GM21737 (cell line): Measurements from ENCODE around the gene ZSCAN2.
"Not testable (repeated sequence)": the region's sequence is repeated elsewhere in the genome, so short reads cannot be mapped to it uniquely, and the experiment has no call there.

Experiments used
- ATAC-seq: cut with Tn5 transposase; IDR thresholded peaks from one replicate; pipeline ENCODE4 v1.9.1; 2021; ENCODE audit warnings: mild to moderate bottlenecking, moderate library complexity; ENCODE audit not compliant: unreplicated experiment

The ZSCAN2 gene

DNA sequence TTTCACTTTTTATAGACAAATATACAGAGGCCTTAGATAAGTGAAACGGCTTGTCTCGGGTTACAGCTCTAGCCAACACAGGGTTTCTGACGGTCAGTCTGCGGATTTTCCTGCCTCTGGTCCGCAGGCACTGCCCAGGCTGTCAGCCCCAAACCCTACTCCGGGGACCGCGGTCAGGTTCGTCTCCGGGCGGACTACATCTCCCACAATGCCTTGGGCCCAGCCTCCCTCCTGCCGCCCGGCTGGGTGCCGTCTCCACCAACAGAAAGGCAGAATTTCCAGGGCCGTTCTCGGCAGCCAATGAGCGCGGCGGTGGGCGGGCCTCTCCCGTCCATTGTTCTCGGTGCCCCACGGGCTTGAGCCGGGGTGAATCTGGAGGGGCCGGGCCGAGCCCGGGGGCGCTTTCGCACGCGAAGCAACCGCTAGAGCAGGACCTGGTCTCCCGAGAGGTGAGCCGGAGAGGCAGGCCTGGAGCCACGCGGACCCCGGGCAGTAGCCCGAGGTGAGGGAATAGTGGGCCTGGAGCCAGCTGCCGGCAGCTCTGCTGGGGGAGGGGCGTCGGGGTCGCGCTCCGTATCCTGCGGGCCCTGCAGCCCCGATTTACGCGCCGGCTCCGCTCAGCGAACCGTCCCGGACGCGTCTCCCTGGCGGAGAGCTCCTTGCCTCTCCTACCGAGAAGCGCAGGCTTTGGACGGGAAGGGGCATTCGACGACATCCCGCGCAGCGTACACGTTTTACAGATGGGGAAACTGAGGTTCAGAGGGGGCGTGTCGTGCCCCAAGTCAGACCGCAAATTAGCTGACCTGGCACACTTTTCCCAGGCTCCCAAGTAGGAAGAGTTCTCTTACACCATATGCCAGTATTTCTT is at the start of gene ZSCAN2:
TSS of gene ZSCAN2 (plus strand) at position 323 of the 868 bp plus-strand sequence. CDS start 2,919 bp downstream, outside the sequence.
- peak; percentile 96 for ATAC-seq

DNA sequence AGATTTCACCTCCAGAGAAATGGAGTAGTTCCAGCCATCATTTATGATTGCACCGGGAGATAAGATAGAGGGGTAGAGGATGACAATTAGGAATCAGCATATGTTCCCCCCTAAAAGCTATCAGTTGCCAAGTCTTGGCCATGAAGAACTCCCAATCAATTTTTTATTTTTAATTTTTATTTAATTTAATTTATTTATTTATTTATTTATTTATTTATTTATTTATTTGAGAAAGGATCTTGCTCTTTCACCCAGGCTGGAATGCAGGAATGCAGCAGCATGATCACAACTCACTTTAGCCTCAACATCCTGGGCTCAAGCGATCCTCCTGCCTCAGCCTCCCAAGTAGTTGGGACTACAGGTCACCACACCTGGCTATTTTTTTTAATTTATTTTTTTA is 49.2 kb upstream of the ZSCAN2 start:
- ATAC-seq = not testable (repeated sequence)

DNA sequence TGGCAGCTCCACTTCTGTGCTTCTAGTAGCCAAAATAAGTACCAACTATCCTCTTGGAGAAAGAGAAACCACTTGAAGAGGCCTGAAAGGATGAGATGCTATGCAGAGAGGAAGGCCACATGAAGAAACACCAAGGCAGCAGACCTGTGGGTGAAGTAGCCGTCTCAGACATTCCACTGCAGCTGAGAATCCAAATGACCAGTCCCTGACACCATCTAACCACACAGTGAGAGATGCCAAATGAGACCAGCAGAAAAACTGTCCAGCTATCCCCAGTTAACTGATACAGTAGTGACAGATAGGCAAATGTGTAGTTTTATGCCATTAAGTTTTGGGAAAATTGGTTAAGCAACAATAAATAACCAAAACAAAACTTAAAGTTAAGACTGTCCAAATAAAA is 47.9 kb upstream of the ZSCAN2 start:
- no peak for ATAC-seq

DNA sequence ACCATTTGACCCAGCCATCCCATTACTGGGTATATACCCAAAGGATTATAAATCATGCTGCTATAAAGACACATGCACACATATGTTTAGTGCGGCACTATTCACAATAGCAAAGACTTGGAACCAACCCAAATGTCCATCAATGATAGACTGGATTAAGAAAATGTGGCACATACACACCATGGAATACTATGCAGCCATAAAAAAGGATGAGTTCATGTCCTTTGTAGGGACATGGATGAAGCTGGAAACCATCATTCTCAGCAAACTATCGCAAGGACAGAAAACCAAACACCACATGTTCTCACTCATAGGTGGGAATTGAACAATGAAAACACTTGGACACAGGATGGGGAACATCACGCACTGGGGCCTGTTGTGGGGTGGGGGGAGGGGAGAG is 44.1 kb upstream of the ZSCAN2 start:
- ATAC-seq = not testable (repeated sequence)

DNA sequence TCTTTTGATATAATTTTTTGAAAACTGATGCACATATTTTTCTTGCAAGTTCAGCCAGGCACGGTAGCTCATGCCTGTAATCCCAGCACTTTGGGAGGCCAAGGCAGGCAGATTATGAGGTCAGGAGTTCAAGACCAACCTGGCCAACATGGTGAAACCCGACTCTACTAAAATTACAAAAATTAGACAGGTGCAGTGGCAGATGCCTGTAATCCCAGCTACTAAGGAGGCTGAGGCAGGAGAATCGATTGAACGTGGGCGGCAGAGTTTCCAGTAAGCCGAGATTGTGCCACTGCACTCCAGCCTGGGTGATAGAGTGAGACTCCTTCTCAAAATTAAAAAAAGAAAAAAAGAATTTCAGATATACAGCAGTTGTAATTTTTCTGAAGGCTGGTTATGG is 32.8 kb upstream of the ZSCAN2 start:
- not testable (repeated sequence) for ATAC-seq

DNA sequence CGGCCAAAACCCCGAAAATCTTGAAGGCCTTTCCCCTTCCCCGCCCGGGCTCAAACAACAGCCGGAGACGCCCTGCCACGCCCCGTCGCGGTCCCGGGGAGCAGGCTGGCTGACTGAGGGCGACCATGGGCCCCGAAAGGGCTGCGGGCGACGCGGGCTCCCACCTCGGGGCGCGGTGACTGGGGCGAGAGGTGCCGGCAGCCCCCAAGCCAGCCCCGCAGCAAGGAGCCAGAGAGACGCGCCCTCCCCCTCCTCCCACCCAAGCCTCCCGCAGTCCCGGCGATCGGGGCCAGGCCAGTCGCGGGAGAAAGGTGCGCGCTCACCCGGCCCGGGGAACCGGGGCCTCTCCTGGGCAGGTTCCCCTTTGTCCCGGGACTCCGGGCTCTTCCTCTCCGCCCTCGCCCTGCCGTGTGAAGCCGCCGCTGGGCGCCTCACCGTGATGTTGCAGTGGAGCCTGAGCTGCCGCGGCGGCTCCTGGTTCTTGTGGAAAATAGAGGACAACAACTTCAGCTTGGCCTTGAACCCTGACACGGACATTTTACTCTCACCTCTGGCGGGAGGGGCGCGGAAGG is 30.6 kb upstream of the ZSCAN2 start:
- peak; percentile 44 for ATAC-seq

DNA sequence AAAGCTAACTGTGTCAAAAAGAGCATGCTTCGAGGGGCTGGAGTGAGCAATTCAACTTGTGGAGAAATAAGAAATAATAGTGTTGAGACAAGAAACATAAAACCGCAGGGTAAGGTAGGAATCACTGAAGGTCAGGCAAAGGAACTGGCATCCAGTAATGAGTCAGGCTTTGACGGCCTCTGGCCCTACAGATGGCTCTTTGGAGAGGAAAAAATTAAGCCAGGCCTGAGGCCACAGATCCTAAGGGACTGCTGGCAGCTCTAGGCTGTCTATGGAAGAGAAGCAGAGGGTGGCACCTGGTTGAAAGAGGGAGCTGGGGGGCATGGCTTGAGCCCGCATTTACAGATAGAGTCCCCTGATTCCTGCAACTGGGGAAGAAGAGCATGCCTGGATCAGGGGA is 28.6 kb upstream of the ZSCAN2 start:
- no peak for ATAC-seq

DNA sequence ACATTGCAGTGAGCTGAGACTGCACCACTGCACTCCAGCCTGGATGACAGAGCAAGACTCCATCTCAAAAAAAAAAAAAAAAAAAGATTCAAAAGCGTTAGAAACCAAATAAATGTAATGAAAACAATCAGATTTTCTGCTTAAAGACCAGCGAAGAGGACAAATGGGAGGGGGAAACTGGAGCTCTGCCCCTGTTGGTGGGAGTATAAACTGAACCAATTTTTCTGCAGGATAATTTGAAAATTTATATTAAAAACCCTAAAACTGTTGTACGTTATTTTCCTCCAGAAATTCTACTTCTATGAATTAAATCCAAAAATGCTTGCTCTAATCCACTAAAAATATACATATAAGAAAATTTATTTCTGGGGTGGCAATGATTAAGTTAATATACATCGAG is 25.3 kb upstream of the ZSCAN2 start:
- ATAC-seq = no peak

DNA sequence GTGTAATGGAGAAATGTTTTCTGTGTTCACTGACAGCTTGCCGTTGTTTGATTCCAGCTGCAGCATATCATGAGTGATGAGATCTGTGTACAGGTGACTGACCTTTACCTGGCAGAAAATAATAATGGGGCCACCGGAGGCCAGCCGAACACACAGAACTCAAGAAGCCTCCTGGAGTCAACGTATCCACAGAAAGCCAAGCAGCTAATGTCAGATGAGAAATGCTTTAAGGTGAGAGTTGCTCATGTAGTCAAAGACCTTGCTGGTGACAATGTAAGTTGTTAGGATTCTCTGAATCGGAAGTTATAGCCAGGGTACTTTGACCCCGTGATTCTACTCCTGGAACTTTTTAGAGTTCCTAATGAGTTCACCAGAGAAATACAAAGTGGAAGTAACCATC is 22.9 kb upstream of the ZSCAN2 start:
- not testable (repeated sequence) for ATAC-seq

DNA sequence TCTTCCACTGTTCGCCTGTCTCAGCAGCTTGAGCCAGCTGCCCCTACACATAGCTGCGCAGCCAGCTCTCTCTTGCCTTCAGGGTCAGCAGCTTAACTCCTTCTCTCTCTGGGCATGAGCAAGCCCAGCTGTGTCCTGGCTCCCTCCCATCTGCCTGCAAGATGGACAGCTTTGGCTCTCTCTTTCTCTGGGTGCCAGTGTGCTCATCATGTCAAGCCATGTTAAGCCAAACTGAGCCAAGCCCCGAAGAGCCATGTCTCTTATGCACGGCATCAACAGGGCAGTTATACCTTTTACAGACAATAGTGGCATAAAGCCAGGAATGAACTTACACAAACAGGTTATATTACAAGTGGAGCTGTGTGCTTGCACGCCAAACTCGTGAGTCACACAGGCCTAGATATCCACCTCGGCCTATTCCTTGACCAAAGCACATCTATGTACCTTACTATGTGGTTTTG is 21.5 kb upstream of the ZSCAN2 start:
- not testable (repeated sequence) for ATAC-seq

DNA sequence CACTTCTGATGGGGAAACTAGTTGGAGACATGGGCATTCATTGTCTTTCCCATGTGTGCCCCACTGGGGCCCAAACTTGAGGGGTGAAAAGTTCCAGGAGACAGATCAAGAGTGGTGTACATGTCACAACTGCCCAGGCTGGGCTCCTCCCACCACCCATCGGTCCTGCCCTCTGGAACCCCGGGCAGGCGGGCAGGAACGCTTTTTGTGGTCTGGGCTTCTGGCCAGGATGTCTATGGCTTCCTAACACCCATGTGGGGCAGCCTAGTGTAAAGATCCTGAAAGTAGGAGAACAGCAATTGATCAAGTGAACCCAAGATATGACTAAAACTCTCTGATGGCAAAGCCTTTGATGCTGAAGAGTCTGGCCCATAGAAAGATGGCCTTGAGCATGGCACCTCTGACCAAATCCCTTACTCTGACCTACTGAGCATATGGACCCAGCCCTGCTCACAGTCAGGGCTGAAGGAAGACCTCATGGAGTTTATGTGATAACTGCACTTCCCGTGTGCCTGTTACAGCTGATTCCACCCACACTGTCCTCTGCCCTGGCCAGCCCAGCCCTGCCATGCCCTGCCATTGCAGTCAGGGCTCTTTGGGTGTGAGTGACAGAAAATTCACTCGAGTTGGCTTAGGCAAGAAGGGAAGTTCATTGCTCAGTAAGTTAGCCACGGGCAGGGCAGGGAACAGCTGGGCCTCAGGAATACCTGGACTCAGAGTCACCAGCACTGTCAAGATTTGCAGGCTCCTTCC is 19.0 kb upstream of the ZSCAN2 start:
- not testable (repeated sequence) for ATAC-seq

DNA sequence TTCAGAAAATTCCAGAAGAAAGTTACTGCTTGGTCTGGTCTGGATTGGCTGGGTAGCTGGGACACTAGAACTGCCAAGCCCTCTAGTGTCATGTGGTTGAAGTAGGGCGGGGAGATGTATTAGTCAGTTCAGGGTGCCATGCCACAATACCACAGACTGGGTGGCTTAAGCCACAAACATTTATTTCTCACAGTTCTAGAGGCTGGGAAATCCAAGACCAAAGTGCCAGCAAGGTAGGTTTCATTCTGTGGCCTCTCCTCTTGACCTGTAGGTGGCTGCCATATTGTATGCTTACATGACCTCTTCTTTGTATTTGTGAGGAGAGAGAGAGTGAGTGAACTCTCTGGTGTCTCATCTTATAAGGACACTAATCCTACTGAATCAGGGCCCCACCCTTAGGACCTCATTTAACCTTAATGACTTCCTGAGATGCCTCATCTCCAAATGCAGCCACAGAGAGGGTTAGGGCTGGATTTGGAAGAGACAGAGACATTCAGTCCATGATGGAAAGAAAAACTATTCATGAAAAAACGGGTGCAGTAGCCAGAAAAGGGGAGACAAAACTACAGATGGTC is 18.1 kb upstream of the ZSCAN2 start:
- ATAC-seq = no peak

DNA sequence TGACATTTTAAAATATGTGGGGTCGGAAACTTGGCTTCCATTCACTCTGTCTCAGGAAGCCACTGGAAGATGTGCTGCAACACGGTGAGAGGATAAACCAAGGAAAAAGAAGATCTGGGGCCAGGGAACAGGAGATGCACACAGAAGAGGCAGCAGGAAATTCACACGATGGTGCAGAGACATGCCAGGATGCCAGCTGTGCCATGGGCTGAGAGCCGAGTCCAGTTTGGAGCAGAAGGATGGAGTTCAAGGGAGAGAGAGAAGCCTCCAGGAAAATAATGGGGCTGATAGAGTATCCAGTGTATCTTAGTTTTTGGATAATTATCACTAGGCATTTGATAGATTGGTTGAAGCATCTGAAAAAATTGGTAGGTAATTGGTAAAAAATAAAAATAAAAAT is 16.9 kb upstream of the ZSCAN2 start:
- ATAC-seq = not testable (repeated sequence)

DNA sequence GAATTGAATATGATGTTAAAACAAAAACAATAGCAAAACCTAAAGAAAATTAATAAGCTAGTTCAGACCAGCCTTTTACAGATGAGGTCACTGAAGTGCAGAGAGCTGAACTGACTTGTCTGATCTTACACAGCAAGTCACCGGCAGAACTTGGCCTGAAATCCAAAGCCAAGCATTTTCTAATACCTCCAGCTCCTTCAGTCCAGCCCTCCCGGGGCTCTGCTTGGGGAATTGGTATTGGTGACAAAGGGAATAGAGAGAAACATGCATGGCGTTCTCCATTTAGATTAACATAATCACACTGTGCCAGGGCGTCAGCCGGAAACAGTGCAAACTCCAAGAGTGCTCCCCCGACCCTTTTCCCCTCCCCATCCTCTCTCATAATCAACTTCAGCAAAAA is 14.1 kb upstream of the ZSCAN2 start:
- no peak for ATAC-seq

DNA sequence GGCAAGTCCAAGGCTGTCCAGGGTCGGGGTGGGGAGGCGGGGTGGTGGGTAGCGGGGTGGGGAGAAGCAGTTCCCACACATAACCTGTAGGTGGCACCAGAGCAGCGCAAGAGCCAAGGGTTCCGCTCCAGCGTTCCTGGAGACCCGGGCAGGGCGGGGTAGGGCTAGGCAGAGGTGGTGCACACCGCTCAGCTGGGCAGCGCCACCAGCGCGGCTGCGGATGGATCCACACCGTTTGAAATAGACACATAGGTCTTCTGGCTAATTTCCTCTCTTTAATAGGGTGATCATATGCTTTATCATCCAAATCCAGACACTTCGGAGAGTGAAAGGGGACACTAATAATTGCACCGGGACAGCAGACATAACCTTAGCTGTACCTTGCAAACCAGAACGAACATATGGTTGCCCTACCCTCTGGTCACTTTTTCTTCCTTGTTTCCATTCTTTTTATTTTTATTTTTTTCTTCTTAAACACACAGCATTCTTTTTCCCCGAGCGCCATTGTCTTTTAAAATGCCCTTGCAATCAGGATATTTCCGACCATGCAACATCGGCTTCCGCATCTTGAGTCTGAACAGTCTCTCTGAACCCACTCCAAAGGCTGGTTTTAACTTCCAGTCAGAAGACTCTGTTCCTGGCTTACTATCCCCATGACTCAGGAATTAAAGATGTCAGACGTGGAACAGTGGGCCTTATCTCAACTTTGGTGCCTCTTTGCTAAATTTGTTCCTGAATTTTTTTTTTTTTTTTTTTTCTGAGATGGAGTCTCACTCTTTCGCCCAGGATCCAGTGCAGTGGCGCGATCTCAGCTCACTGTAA is 12.5 kb upstream of the ZSCAN2 start:
- peak; percentile 98 for ATAC-seq

DNA sequence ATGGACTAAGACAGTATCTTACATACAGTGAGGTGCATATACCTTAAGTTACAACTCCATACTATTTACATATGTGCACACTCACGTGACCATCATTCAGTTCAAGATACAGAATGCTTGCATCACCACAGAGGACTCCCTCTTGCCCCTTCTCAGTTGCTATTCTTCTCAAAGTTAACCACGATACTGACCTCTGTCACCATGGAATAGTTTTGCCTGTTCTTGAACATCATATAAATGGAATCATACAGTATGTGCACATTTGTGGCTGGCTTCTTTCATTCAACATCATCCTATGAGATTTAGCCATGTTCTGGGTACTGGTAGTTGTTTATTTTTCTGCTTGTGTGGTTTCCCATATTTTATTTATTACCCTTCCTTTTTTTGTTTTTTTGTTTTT is 10.4 kb upstream of the ZSCAN2 start:
- no peak for ATAC-seq

DNA sequence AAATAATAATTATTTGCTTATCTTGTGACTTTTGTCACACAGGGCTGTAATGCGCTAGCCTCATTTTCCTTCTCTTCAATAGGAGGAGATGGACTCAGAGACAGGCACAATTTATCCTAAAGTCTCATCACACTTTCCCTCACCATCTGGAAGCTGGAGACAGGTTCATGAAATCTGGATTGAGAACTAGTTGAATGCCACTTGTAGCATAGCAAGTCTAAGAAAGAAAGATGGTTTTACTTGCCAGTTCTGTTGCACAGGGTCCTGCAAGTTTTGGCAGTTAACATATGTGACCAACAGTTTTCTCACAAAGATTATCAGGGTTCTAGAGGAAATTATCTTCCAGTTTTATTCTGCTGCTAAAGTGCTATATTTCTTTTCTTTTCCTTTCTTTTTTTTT is 9.0 kb upstream of the ZSCAN2 start:
- no peak for ATAC-seq

DNA sequence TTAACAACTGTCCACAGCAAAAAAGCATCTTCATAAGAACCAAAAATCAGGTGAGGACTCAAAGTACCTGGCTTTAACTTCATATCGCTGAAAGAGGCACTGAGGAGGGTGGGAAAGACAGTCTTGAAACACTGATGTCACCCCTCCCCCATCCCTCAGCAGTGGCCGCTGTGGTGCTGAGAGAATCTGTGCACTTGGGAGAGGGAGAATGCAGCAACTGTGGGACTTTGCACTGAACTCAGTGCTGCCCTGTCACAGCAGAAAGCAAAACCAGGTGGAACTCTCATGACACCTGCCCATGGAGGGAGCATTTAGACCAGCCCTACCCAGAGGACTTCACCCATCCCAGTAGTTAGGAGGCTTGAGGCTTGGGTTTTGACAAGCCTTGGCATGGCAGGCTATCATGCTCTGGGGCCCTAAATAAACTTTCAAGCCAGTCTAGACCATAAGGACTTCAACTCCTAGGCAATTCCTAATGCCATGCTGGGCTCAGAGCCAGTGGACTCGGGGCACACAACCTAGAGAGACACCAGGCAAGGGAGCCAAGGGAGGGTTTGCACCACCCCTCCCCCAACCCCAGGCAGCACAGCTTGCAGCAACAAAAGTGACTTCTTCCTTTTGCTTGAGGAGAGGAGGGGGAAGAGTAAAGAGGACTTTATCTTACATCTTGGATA is 6.1 kb upstream of the ZSCAN2 start:
- ATAC-seq = no peak

DNA sequence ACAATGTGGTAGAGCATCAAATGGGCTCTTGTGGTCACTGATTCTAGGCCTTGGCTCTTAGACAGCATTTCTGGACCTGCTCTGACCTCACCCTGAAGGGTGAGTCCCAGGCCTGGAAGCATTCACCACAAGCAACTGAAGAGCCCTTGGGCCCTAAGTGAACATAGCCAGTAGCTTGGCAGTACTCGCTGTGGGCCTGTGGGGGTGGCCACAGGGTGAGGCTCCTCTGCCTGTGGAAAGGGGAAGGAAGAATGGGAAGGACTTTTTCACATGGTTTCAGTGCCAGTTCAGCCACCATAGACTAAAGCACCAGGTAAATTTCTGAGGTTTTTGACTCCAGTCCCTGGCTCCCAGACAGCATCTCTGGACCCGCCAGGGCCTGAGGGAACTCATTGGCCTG is 5.1 kb upstream of the ZSCAN2 start:
- ATAC-seq = no peak

DNA sequence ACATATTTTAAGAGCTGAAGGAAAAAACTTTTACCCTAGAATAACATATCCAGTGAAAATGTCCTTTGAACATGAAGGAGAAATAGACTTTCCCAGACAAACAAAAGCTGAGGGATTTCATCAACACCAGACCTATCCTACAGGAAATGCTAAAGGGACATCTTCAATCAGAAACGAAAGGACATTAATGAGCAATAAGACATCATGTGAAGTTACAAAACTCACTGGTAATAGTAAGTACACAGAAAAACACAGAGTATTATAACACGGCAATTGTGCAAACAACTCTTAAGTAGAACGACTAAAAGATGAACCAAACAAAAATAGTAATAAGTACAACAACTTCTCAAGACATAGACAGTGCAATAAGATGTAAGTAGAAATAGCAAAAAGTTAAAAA is 3.5 kb upstream of the ZSCAN2 start:
- no peak for ATAC-seq
